K562 (cell line): ENCODE data around the gene FOXP4. TPM values are rescaled to one million over a fixed set of nuclear protein-coding genes. Genes with fewer than 3 reads are reported as not detected.

Source experiments
- CBFB ChIP-seq: sonication (generic); formaldehyde crosslinking; IDR thresholded peaks from 2 replicates; pipeline ENCODE4 v1.4.0; 2020; ENCODE audit warnings: mild to moderate bottlenecking, missing genetic modification reagents
- CBX1 ChIP-seq: sonication (generic); IDR thresholded peaks from 2 replicates; pipeline ENCODE4 v1.6.1; 2016; ENCODE audit warnings: antibody characterized with exemption, low read depth, mild to moderate bottlenecking
- HDAC6 ChIP-seq: IDR thresholded peaks from 2 replicates; pipeline ENCODE4 v1.6.1; 2012; ENCODE audit warnings: low read depth, mild to moderate bottlenecking, control low read depth, inconsistent platforms, low read length, moderate library complexity
- MIER1 ChIP-seq: fragments of 450-650 bp; IDR thresholded peaks from 2 replicates; pipeline ENCODE4 v1.6.1; 2016; ENCODE audit warnings: antibody characterized with exemption, mild to moderate bottlenecking, low read depth
- MYNN ChIP-seq, 2 experiments: sonication (generic); formaldehyde crosslinking in 1 of 2; IDR thresholded peaks; 2 replicates each; pipeline versions ENCODE4 v1.5.0 to v1.6.1; 2016 to 2020; ENCODE audit warnings: antibody characterized with exemption in 1 of 2, missing genetic modification reagents in 1 of 2
- NEUROD1 ChIP-seq: fragments of 150-350 bp; IDR thresholded peaks from 2 replicates; pipeline ENCODE4 v1.6.1; 2014; ENCODE audit warnings: borderline replicate concordance, low read length, low read depth; ENCODE audit not compliant: partially characterized antibody
- NFE2L1 ChIP-seq: fragments of 450-650 bp; IDR thresholded peaks from 2 replicates; pipeline ENCODE4 v1.6.1; 2016; ENCODE audit warnings: missing genetic modification characterization, low read depth, mild to moderate bottlenecking, missing compliant biosample characterization, moderate library complexity, borderline replicate concordance
- RFX1 ChIP-seq: fragments of 450-650 bp; IDR thresholded peaks from 2 replicates; pipeline ENCODE4 v1.6.1; 2016; ENCODE audit warnings: mild to moderate bottlenecking, moderate library complexity
- SAP30 ChIP-seq: fragments of 200-600 bp; sonication (generic); IDR thresholded peaks from 2 replicates; pipeline ENCODE4 v1.6.1; 2012; ENCODE audit warnings: borderline replicate concordance, low read depth, mild to moderate bottlenecking, moderate library complexity, low read length, control low read depth, inconsistent platforms; ENCODE audit not compliant: insufficient read depth, poor library complexity, severe bottlenecking
- SLC30A9 ChIP-seq: fragments of 250-450 bp; sonication (Bioruptor Pico); IDR thresholded peaks from 2 replicates; pipeline ENCODE4 v1.8.0; 2022; ENCODE audit warnings: mild to moderate bottlenecking, moderate library complexity
- SMARCE1 ChIP-seq: fragments of 450-650 bp; IDR thresholded peaks from 2 replicates; pipeline ENCODE4 v1.7.1; 2016; ENCODE audit warnings: mild to moderate bottlenecking
- TAF1 ChIP-seq: IDR thresholded peaks from 2 replicates; pipeline ENCODE4 v1.6.1; 2011; ENCODE audit warnings: mild to moderate bottlenecking, low read length, moderate library complexity; ENCODE audit not compliant: insufficient read depth, control insufficient read depth, severe bottlenecking; ENCODE audit errors: extremely low read depth
- ZNF23 ChIP-seq: fragments of 250-450 bp; sonication (Bioruptor Pico); IDR thresholded peaks from 2 replicates; pipeline ENCODE4 v1.4.0; 2020; ENCODE audit warnings: mild to moderate bottlenecking
- ZNF282 ChIP-seq: sonication (generic); formaldehyde crosslinking; IDR thresholded peaks from 2 replicates; pipeline ENCODE4 v1.8.1; 2023; ENCODE audit warnings: missing genetic modification reagents
- polyA plus RNA-seq, 8 experiments: library from polyadenylated mRNA; depleted of rRNA in 4 of 8; stranded (reverse) in 5 of 8; unstranded in 3 of 8; fragments of >200 nt; fragmentation: Nextera tagmentation in 2 of 8; fragmentation: Illumina TruSeq in 1 of 8; extraction: Ambion mirVana in 2 of 8; extraction: Trizol in 1 of 8; gene quantifications; 2 replicates each; pipeline versions ENCODE4 v1.2.1 to v1.2.3, GENCODE V29; 2011 to 2014; ENCODE audit warnings: inconsistent platforms in 1 of 8, missing spikeins in 1 of 8
- total RNA-seq, 7 experiments: library from RNA; depleted of rRNA in 6 of 7; stranded (reverse); fragments of >200 nt in 6 of 7; fragmentation: Illumina TruSeq in 2 of 7; extraction: Trizol in 2 of 7; gene quantifications; 2 replicates each; pipeline versions ENCODE4 v1.2.1 to v1.2.3, GENCODE V29; 2011 to 2021; ENCODE audit warnings: low replicate concordance in 1 of 7
- TF ChIP-seq, protein P1 (sequence below): fragments of 200-400 bp; formaldehyde crosslinking; IDR thresholded peaks from 2 replicates; pipeline ENCODE4 v1.6.1; 2017; ENCODE audit warnings: mild to moderate bottlenecking, low read depth, low read length, moderate library complexity
- TF ChIP-seq, protein P2 (sequence below): sonication (generic); formaldehyde crosslinking; IDR thresholded peaks from 2 replicates; pipeline ENCODE4 v1.8.0; 2022; ENCODE audit warnings: mild to moderate bottlenecking, low read depth, missing genetic modification reagents
- TF ChIP-seq, protein P3 (sequence below): fragments of 450-650 bp; formaldehyde crosslinking; conservative IDR thresholded peaks from 2 replicates; pipeline ENCODE4 v1.4.0; 2022; ENCODE audit warnings: mild to moderate bottlenecking, missing genetic modification characterization
- TF ChIP-seq, protein P4 (sequence below): fragments of 250-450 bp; sonication (Bioruptor Pico); IDR thresholded peaks from 2 replicates; pipeline ENCODE4 v1.5.0; 2020; ENCODE audit warnings: mild to moderate bottlenecking, borderline replicate concordance

Gene FOXP4
- total and polyA plus RNA-seq, 9 of the 15 experiments (the other 6 are each of a cell fraction or from before 2014, with no cell fraction given), result 0.11 to 29.4 (median 2.3) TPM

DNA sequence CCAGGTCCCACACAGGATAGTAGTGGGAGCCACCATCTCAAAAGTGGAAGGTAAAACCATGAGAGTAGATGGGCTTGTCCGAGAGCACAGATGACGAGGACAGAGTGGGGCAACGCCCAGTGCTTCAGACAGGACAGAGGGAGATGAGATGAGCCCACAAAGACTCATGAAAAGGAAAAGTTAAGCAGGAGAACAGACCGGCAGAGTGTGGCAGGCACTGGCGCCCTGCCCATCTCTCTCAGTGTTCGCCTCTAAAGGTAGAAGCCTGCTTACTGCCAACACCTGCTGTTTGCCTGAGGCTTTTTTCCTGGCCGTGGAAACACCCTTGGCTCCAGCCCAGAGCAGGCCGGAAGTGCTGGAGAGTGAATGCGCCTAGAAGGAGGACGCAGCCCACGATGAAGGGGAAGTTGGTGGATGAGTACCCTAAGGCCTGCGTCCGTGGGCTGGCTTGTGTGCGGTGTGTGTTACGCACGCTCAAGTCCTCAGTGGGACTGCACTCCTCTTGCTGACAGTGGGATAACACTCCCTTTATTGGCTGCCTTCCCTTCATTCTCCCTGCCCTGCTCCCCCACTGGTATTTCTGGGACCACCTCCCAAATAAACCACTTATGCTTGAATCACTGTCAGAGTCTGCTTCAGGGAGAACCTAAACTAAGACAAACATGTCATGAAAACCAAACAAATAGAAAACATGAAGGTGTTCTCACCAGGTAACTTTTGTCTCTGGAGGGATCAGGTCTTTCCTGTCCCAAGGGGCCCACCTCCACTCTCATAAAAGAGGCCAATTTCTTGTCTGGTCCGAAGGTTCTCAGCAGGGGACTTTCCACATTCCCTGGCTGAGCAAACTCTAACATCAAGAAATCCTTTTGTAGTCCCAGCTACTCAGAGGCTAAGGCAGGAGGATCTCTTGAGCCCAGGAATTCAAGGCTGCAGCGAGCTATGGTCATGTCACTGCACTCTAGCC, 9.1 kb upstream of the FOXP4 start (continued):
- TF ChIP-seq, protein P1, sequence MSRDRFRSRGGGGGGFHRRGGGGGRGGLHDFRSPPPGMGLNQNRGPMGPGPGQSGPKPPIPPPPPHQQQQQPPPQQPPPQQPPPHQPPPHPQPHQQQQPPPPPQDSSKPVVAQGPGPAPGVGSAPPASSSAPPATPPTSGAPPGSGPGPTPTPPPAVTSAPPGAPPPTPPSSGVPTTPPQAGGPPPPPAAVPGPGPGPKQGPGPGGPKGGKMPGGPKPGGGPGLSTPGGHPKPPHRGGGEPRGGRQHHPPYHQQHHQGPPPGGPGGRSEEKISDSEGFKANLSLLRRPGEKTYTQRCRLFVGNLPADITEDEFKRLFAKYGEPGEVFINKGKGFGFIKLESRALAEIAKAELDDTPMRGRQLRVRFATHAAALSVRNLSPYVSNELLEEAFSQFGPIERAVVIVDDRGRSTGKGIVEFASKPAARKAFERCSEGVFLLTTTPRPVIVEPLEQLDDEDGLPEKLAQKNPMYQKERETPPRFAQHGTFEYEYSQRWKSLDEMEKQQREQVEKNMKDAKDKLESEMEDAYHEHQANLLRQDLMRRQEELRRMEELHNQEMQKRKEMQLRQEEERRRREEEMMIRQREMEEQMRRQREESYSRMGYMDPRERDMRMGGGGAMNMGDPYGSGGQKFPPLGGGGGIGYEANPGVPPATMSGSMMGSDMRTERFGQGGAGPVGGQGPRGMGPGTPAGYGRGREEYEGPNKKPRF, result no peak
- TF ChIP-seq ZNF23, result no peak
- TF ChIP-seq SMARCE1, result no peak
- TF ChIP-seq NEUROD1, result no peak
- TF ChIP-seq, protein P2, sequence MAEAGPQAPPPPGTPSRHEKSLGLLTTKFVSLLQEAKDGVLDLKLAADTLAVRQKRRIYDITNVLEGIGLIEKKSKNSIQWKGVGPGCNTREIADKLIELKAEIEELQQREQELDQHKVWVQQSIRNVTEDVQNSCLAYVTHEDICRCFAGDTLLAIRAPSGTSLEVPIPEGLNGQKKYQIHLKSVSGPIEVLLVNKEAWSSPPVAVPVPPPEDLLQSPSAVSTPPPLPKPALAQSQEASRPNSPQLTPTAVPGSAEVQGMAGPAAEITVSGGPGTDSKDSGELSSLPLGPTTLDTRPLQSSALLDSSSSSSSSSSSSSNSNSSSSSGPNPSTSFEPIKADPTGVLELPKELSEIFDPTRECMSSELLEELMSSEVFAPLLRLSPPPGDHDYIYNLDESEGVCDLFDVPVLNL (CRISPR knock-in tag), result no peak
- no peak for TF ChIP-seq HDAC6
- TF ChIP-seq RFX1, result no peak
- TF ChIP-seq CBFB (CRISPR knock-in tag), result no peak
- no peak for TF ChIP-seq ZNF282 (CRISPR knock-in tag)
- TF ChIP-seq TAF1, result no peak
- TF ChIP-seq CBX1, result no peak
- no peak for TF ChIP-seq SAP30
- TF ChIP-seq, protein P3, sequence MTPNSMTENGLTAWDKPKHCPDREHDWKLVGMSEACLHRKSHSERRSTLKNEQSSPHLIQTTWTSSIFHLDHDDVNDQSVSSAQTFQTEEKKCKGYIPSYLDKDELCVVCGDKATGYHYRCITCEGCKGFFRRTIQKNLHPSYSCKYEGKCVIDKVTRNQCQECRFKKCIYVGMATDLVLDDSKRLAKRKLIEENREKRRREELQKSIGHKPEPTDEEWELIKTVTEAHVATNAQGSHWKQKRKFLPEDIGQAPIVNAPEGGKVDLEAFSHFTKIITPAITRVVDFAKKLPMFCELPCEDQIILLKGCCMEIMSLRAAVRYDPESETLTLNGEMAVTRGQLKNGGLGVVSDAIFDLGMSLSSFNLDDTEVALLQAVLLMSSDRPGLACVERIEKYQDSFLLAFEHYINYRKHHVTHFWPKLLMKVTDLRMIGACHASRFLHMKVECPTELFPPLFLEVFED, result no peak
- TF ChIP-seq MIER1, result no peak
- no peak for TF ChIP-seq MYNN (IDR thresholded peaks at IDR 0.05)
- no peak for TF ChIP-seq MYNN (CRISPR knock-in tag; IDR thresholded peaks at IDR 0.05)
- TF ChIP-seq NFE2L1 (tag), result no peak
- TF ChIP-seq SLC30A9 (CRISPR knock-in tag), result no peak
- TF ChIP-seq, protein P4, sequence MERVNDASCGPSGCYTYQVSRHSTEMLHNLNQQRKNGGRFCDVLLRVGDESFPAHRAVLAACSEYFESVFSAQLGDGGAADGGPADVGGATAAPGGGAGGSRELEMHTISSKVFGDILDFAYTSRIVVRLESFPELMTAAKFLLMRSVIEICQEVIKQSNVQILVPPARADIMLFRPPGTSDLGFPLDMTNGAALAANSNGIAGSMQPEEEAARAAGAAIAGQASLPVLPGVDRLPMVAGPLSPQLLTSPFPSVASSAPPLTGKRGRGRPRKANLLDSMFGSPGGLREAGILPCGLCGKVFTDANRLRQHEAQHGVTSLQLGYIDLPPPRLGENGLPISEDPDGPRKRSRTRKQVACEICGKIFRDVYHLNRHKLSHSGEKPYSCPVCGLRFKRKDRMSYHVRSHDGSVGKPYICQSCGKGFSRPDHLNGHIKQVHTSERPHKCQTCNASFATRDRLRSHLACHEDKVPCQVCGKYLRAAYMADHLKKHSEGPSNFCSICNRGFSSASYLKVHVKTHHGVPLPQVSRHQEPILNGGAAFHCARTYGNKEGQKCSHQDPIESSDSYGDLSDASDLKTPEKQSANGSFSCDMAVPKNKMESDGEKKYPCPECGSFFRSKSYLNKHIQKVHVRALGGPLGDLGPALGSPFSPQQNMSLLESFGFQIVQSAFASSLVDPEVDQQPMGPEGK, result no peak
